Neural progenitor cell (in vitro differentiated cells): ENCODE measurements around the gene AADACL4. TPM values are rescaled to one million over a fixed set of nuclear protein-coding genes. Genes with fewer than 3 reads are reported as not detected.

Experiments
- DNase-seq: peaks from one replicate; pipeline ENCODE4 v3.0.0-alpha.2; 2016; ENCODE audit warnings: low spot score
- H2AFZ ChIP-seq: fragments of 200-600 bp; sonication (generic); replicated peaks from 2 replicates; pipeline ENCODE4 v1.6.1; 2016; ENCODE audit warnings: antibody characterized with exemption
- H3F3A ChIP-seq: fragments of 200-600 bp; sonication (generic); 2 replicates; pipeline ENCODE4 v1.6.1; 2016; ENCODE audit warnings: antibody characterized with exemption, low read depth
- H3K27ac ChIP-seq: fragments of 200-600 bp; sonication (generic); 2 replicates; pipeline ENCODE4 v1.5.1; 2016; ENCODE audit warnings: mild to moderate bottlenecking
- H3K27me3 ChIP-seq: fragments of 200-600 bp; sonication (generic); 2 replicates; pipeline ENCODE4 v1.6.1; 2016; ENCODE audit warnings: mild to moderate bottlenecking, moderate library complexity
- H3K36me3 ChIP-seq: fragments of 200-600 bp; sonication (generic); 2 replicates; pipeline ENCODE4 v1.5.1; 2016
- H3K4me1 ChIP-seq: fragments of 200-600 bp; sonication (generic); 2 replicates; pipeline ENCODE4 v1.6.1; 2016; ENCODE audit warnings: mixed run types
- H3K4me2 ChIP-seq: fragments of 200-600 bp; sonication (generic); 2 replicates; pipeline ENCODE4 v1.6.1; 2016
- H3K4me3 ChIP-seq: fragments of 200-600 bp; sonication (generic); 2 replicates; pipeline ENCODE4 v1.5.1; 2016
- H3K79me2 ChIP-seq: fragments of 200-600 bp; sonication (generic); 2 replicates; pipeline ENCODE4 v1.6.1; 2016; ENCODE audit warnings: low read depth
- H3K9ac ChIP-seq: fragments of 200-600 bp; sonication (generic); 2 replicates; pipeline ENCODE4 v1.6.1; 2016
- H3K9me3 ChIP-seq: fragments of 200-600 bp; sonication (generic); 2 replicates; pipeline ENCODE4 v1.5.1; 2016; ENCODE audit warnings: low read depth
- H4K20me1 ChIP-seq: fragments of 200-600 bp; sonication (generic); 2 replicates; pipeline ENCODE4 v1.6.1; 2016; ENCODE audit warnings: low read depth
- H3K27ac Mint-ChIP-seq: 3 replicates; pipeline ENCODE4 v1.8.0; 2021; ENCODE audit warnings: mixed read lengths
- H3K27me3 Mint-ChIP-seq: 2 replicates; pipeline ENCODE4 v1.8.0; 2022; ENCODE audit warnings: low read depth, mild to moderate bottlenecking, inconsistent platforms, moderate library complexity, mixed read lengths; ENCODE audit not compliant: insufficient read depth
- H3K36me3 Mint-ChIP-seq: 3 replicates; pipeline ENCODE4 v1.8.0; 2021; ENCODE audit warnings: mixed read lengths
- H3K4me1 Mint-ChIP-seq: 3 replicates; pipeline ENCODE4 v1.8.0; 2021; ENCODE audit warnings: mixed read lengths
- H3K4me3 Mint-ChIP-seq: 3 replicates; pipeline ENCODE4 v1.8.0; 2021; ENCODE audit warnings: mild to moderate bottlenecking, moderate library complexity, mixed read lengths
- H3K9me3 Mint-ChIP-seq: 3 replicates; pipeline ENCODE4 v1.8.0; 2020; ENCODE audit warnings: mixed read lengths
- EZH2 ChIP-seq: fragments of 200-600 bp; sonication (generic); IDR thresholded peaks from 2 replicates; pipeline ENCODE4 v1.6.1; 2017; ENCODE audit warnings: antibody characterized with exemption, mild to moderate bottlenecking, moderate library complexity
- EZH2phosphoT487 ChIP-seq: fragments of 200-600 bp; sonication (generic); IDR thresholded peaks from 2 replicates; pipeline ENCODE4 v1.6.1; 2017; ENCODE audit warnings: antibody characterized with exemption
- total RNA-seq: library from RNA; depleted of rRNA; stranded (reverse); fragments of >200 nt; gene quantifications from 2 replicates; pipeline ENCODE4 v1.2.3, GENCODE V29; 2015; ENCODE audit warnings: low replicate concordance
- TF ChIP-seq, protein P1 (sequence below): fragments of 200-600 bp; sonication (generic); IDR thresholded peaks from 2 replicates; pipeline ENCODE4 v1.5.1; 2017; ENCODE audit warnings: antibody characterized with exemption, mild to moderate bottlenecking

AADACL4 gene
- total RNA-seq, 1 donor from 2014 or later = not detected

- Mint-ChIP-seq H3K9me3 (peaks cover 33% of the 10 kb centered on the region), H3K4me3 (no peak overlapping the region), H3K36me3 (no peaks in the 10 kb centered on the region), H3K4me1 (no peaks in the 10 kb centered on the region), H3K27ac (peak overlapping the region; percentile 24), H3K27me3 (no peaks in the 10 kb centered on the region)
- H3K9ac ChIP-seq = no peak overlapping the region
- no peaks in the 10 kb centered on the region for H4K20me1 ChIP-seq
- H3K36me3 ChIP-seq = no peaks in the 10 kb centered on the region
- H3K27ac ChIP-seq = no peak overlapping the region
- H3K27me3 ChIP-seq = no peaks in the 10 kb centered on the region
- no peak overlapping the region for H3K4me2 ChIP-seq
- H3K9me3 ChIP-seq = no peaks in the 10 kb centered on the region
- H2AFZ ChIP-seq = peak overlapping the region; percentile 3
- H3F3A ChIP-seq = no peaks in the 10 kb centered on the region
- TF ChIP-seq EZH2 (no peak), EZH2phosphoT487 (no peak)
- TF ChIP-seq, protein P1, sequence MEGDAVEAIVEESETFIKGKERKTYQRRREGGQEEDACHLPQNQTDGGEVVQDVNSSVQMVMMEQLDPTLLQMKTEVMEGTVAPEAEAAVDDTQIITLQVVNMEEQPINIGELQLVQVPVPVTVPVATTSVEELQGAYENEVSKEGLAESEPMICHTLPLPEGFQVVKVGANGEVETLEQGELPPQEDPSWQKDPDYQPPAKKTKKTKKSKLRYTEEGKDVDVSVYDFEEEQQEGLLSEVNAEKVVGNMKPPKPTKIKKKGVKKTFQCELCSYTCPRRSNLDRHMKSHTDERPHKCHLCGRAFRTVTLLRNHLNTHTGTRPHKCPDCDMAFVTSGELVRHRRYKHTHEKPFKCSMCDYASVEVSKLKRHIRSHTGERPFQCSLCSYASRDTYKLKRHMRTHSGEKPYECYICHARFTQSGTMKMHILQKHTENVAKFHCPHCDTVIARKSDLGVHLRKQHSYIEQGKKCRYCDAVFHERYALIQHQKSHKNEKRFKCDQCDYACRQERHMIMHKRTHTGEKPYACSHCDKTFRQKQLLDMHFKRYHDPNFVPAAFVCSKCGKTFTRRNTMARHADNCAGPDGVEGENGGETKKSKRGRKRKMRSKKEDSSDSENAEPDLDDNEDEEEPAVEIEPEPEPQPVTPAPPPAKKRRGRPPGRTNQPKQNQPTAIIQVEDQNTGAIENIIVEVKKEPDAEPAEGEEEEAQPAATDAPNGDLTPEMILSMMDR = no peak
- H3K4me1 ChIP-seq = peaks cover 11% of the 10 kb centered on the region
- H3K4me3 ChIP-seq = no peak overlapping the region
- no peaks in the 10 kb centered on the region for H3K79me2 ChIP-seq
- peak; percentile 50 for DNase-seq
Observed at GRCh38 chr1:12636098-12636950, 7.6 kb upstream of the AADACL4 start.

DNA sequence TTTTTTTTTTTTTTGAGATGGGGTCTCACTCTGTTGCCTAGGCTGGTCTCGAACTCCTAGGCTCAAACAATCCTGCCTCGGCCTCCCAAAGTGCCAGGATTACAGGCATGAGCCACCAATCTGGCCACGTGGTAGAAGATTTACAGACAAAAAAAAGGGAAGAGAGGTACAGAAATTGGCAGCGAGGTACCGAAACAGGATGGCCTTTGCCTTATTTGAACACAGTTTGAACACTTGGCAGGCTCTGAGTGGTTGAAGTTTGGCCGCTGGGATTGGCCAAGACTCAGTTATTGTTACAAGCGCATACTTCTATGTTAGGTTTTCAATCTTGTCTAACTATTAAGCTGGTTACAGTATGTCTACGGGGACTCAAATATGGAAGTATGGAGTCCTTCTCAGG is 6.2 kb upstream of the AADACL4 start:
- no peaks in the 10 kb centered on the region for H3K36me3 ChIP-seq
- no peaks in the 10 kb centered on the region for H3K9me3 ChIP-seq
- DNase-seq = no peak
- H2AFZ ChIP-seq = no peak overlapping the region
- Mint-ChIP-seq H3K9me3 (peaks cover 38% of the 10 kb centered on the region), H3K4me3 (no peak overlapping the region), H3K27me3 (peaks cover 4% of the 10 kb centered on the region), H3K27ac (no peak overlapping the region), H3K4me1 (no peaks in the 10 kb centered on the region), H3K36me3 (no peaks in the 10 kb centered on the region)
- no peak for TF ChIP-seq EZH2phosphoT487
- TF ChIP-seq EZH2 = no peak
- TF ChIP-seq, protein P1 = no peak
- no peaks in the 10 kb centered on the region for H3F3A ChIP-seq
- peaks cover 11% of the 10 kb centered on the region for H3K4me1 ChIP-seq
- H3K4me2 ChIP-seq = no peak overlapping the region
- H3K9ac ChIP-seq = no peak overlapping the region
- no peak overlapping the region for H3K4me3 ChIP-seq
- no peaks in the 10 kb centered on the region for H3K79me2 ChIP-seq
- no peaks in the 10 kb centered on the region for H4K20me1 ChIP-seq
- H3K27me3 ChIP-seq = no peaks in the 10 kb centered on the region
- H3K27ac ChIP-seq = no peak overlapping the region

DNA sequence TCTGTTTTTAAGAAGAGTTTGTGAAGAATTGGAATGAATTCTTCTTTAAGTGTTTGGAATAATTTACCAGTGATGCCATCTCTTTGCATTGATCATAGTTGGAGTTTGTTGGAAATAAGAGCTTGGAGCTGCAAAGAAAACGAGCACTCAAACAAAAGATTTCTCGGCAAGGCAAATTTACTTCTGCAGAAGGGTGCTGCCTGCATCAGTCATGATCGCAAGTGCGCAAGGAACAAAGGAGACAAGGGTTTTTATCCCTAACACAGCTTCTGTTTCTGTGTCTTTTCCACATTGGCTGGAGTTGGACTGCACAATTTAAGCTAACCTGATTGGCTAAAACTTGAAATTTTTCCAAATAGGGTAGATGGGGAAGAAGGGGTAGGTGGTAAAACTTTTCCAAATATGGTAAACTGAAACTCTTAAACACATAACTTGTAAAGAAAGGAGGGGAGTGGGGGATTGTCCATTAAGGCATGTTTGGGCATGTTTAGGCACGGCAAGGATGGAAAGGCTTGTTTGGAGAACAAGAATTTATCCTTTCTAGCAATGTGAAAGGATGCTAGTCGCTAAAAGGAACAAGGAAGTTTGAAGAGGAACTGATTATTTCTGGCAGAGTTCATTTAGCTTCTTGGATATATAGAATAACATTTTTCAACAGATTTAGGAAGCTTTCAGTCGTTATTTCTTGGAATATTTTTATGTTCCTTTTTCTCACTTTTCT is 3.5 kb upstream of the AADACL4 start:
- Mint-ChIP-seq H3K9me3 (peaks cover 36% of the 10 kb centered on the region), H3K36me3 (no peaks in the 10 kb centered on the region), H3K27me3 (peaks cover 4% of the 10 kb centered on the region), H3K4me3 (no peak overlapping the region), H3K27ac (no peak overlapping the region), H3K4me1 (no peaks in the 10 kb centered on the region)
- Histone ChIP-seq H2AFZ (peak overlapping the region; percentile 32), H3K4me3 (no peak overlapping the region), H3K79me2 (no peaks in the 10 kb centered on the region), H3K36me3 (no peaks in the 10 kb centered on the region), H3K27ac (no peak overlapping the region), H3K9me3 (no peaks in the 10 kb centered on the region), H4K20me1 (no peaks in the 10 kb centered on the region), H3K9ac (no peak overlapping the region), H3F3A (no peaks in the 10 kb centered on the region), H3K4me1 (peaks cover 11% of the 10 kb centered on the region), H3K4me2 (no peak overlapping the region), H3K27me3 (no peaks in the 10 kb centered on the region)
- no peak for DNase-seq
- TF ChIP-seq, protein P1 = no peak
